Lower lobe of right lung (tissue), 2 donors: Measurements from ENCODE around the gene DCANP1. TPM values are rescaled to one million over a fixed set of nuclear protein-coding genes. Genes with fewer than 3 reads are reported as not detected.

Source experiments
- ATAC-seq, 2 donors: fragments of 200-7000 bp; cut with Tn5 transposase; one replicate each; pipeline ENCODE4 v1.9.1; 2020 to 2022; ENCODE audit warnings: mild to moderate bottlenecking in 2 of 2, moderate library complexity in 2 of 2
- DNase-seq: peaks from one replicate; pipeline ENCODE4 v3.0.0-alpha.2; 2020
- H3K27ac ChIP-seq: fragments of 200-600 bp; one replicate; pipeline ENCODE4 v1.8.0; 2022
- H3K27me3 ChIP-seq: fragments of 200-600 bp; one replicate; pipeline ENCODE4 v1.8.0; 2022; ENCODE audit warnings: low read depth
- H3K36me3 ChIP-seq: fragments of 200-600 bp; one replicate; pipeline ENCODE4 v1.8.0; 2022; ENCODE audit warnings: mild to moderate bottlenecking
- H3K4me1 ChIP-seq: fragments of 200-600 bp; one replicate; pipeline ENCODE4 v1.8.0; 2022
- H3K4me3 ChIP-seq: fragments of 200-600 bp; one replicate; pipeline ENCODE4 v1.8.0; 2022; ENCODE audit warnings: mild to moderate bottlenecking
- H3K9me3 ChIP-seq: fragments of 200-600 bp; one replicate; pipeline ENCODE4 v1.8.0; 2022
- CTCF ChIP-seq: fragments of 200-600 bp; IDR thresholded peaks from one replicate; pipeline ENCODE4 v1.8.0; 2022; ENCODE audit warnings: antibody characterized with exemption, mild to moderate bottlenecking
- intact Hi-C: fragments of 100-400 bp; cut with DNase I; formaldehyde crosslinking; loops from one replicate; pipeline ENCODE4 v1.11.0; 2022
- total RNA-seq: library from RNA; stranded (reverse); fragmentation: NEBNext Ultra II Directional; extraction: Animal tissue kit (Norgen Biotek cat#: 25700); gene quantifications from one replicate; pipeline ENCODE4 v1.2.1, GENCODE V29; 2021
- donor health status: DM: no; HTN: yes; CAD: no; lungs with severe emphysema.

The DCANP1 gene
- total RNA-seq, 1 donor from 2014 or later, result not detected

- Histone ChIP-seq H3K4me3 (no peak overlapping the region), H3K27me3 (peaks cover 8% of the 10 kb centered on the region), H3K4me1 (peaks cover 4% of the 10 kb centered on the region), H3K9me3 (peaks cover 5% of the 10 kb centered on the region), H3K36me3 (no peaks in the 10 kb centered on the region), H3K27ac (no peak overlapping the region)
- no peak for TF ChIP-seq CTCF
- intact Hi-C loops, result no loop called here
- no peak for DNase-seq
- ATAC-seq, result no peak
Observed at GRCh38 chr5:135429301-135430134, 17.6 kb downstream of the DCANP1 start.

DNA sequence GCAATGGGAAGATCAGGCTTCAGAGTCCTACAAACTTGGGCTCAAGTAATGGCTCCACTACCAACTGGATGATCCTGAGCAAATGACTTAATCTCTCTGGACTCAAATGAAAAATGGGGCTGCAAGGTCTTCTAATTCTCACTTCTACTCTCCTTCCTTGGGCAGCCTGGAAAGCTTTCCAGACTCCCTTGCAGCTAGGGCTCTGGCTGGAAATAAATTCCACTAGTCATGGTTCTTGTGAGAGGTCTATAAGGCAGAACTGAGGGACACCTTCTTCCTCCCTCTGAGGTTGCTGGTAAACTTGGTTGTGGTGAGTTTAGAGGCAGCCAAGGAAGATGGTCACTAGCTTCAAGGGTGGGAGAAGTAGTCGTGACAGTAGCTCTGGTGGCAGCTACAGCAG is 18.6 kb downstream of the DCANP1 start:
- no peaks in the 10 kb centered on the region for H3K27me3 ChIP-seq
- H3K27ac ChIP-seq, result no peak overlapping the region
- intact Hi-C loops, result no loop called here
- no peak for DNase-seq
- peaks cover 5% of the 10 kb centered on the region for H3K9me3 ChIP-seq
- TF ChIP-seq CTCF, result no peak
- H3K4me3 ChIP-seq, result no peak overlapping the region
- no peak for ATAC-seq
- H3K4me1 ChIP-seq, result no peaks in the 10 kb centered on the region
- H3K36me3 ChIP-seq, result no peaks in the 10 kb centered on the region

- ATAC-seq (peak; percentile 79 to 85), DNase-seq (no peak)
- intact Hi-C loops, result no loop called here
- peak; percentile 58 for TF ChIP-seq CTCF
- no peaks in the 10 kb centered on the region for H3K36me3 ChIP-seq
- no peaks in the 10 kb centered on the region for H3K27me3 ChIP-seq
- H3K9me3 ChIP-seq, result peaks cover 5% of the 10 kb centered on the region
- no peak overlapping the region for H3K27ac ChIP-seq
- no peak overlapping the region for H3K4me3 ChIP-seq
- H3K4me1 ChIP-seq, result peaks cover 4% of the 10 kb centered on the region
Observed at GRCh38 chr5:135426102-135427082, 20.8 kb downstream of the DCANP1 start.

DNA sequence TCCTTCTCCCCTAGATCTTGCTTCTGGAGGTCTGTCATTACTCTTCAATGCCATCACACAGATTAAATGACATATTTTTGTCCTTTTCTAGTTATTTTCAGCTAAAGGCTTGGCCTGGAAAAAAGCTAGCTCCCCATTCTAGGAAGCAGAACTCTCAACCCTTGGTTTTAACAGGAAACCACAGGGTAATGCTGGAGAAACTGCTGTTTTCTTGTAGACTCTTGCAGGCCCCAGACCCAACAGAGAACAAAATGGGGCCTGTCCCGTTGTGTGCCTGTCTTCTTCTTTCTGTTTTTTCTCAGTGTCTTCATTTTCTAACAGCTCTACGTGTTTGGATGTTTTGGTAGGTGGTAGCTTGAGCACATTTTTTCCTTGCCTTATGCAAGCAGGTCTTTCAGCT is 21.5 kb downstream of the DCANP1 start:
- no peak for DNase-seq
- intact Hi-C loops, result no loop called here
- H3K27ac ChIP-seq, result no peak overlapping the region
- H3K9me3 ChIP-seq, result peaks cover 5% of the 10 kb centered on the region
- H3K27me3 ChIP-seq, result no peaks in the 10 kb centered on the region
- H3K36me3 ChIP-seq, result no peaks in the 10 kb centered on the region
- H3K4me3 ChIP-seq, result no peak overlapping the region
- H3K4me1 ChIP-seq, result peaks cover 4% of the 10 kb centered on the region
- no peak for ATAC-seq
- no peak for TF ChIP-seq CTCF

GRCh38 chr5:135423846-135424168 is 23.3 kb downstream of the DCANP1 start:
- Histone ChIP-seq H3K27me3 (no peaks in the 10 kb centered on the region), H3K4me3 (no peak overlapping the region), H3K9me3 (peaks cover 5% of the 10 kb centered on the region), H3K4me1 (peaks cover 4% of the 10 kb centered on the region), H3K36me3 (no peaks in the 10 kb centered on the region), H3K27ac (no peak overlapping the region)
- intact Hi-C loops, result no loop called here
- DNase-seq (no peak), ATAC-seq (no peak)
- no peak for TF ChIP-seq CTCF
